Ascending aorta (tissue), 2 donors: ENCODE results near the gene ILF3. TPM values are rescaled to one million over a fixed set of nuclear protein-coding genes. Genes with fewer than 3 reads are reported as not detected.
"Not testable (repeated sequence)": the region's sequence is repeated elsewhere in the genome, so short reads cannot be mapped to it uniquely, and the experiment has no call there.

Experiments
- DNase-seq, 2 donors: peaks; one replicate each; pipeline ENCODE4 v3.0.0-alpha.2; 2019; ENCODE audit warnings: low spot score in 2 of 2
- H3K27ac ChIP-seq, 2 donors: fragments of 200-600 bp; sonication (generic); one replicate each; pipeline ENCODE4 v1.5.1; 2016 to 2017; ENCODE audit warnings: mild to moderate bottlenecking in 1 of 2
- H3K27me3 ChIP-seq: fragments of 200-600 bp; sonication (generic); one replicate; pipeline ENCODE4 v1.5.1; 2017
- H3K36me3 ChIP-seq, 2 donors: fragments of 200-600 bp; sonication (generic); one replicate each; pipeline ENCODE4 v1.5.1; 2016
- H3K4me1 ChIP-seq, 2 donors: fragments of 200-600 bp; sonication (generic); one replicate each; pipeline ENCODE4 v1.5.1; 2016 to 2017; ENCODE audit warnings: mild to moderate bottlenecking in 1 of 2
- H3K4me3 ChIP-seq, 2 donors: fragments of 200-600 bp; sonication (generic); one replicate each; pipeline ENCODE4 v1.5.1; 2016 to 2017; ENCODE audit warnings: mild to moderate bottlenecking in 1 of 2
- H3K9me3 ChIP-seq, 2 donors: fragments of 200-600 bp; sonication (generic); one replicate each; pipeline ENCODE4 v1.5.1; 2016
- intact Hi-C: fragments of 100-400 bp; cut with DNase I; formaldehyde crosslinking; loops from one replicate; pipeline ENCODE4 v1.15.1; 2023
- total RNA-seq: library from RNA; depleted of rRNA; stranded (reverse); fragments of >200 nt; gene quantifications from one replicate; pipeline ENCODE4 v1.1.0, GENCODE V29; 2016
- TF ChIP-seq, protein P1 (sequence below), 3 experiments: fragments of 200-600 bp in 2 of 3; fragments of 450-650 bp in 1 of 3; sonication (generic) in 2 of 3; IDR thresholded peaks; one replicate each; pipeline ENCODE4 v1.5.1; 2016 to 2019; ENCODE audit warnings: antibody characterized with exemption in 3 of 3, mild to moderate bottlenecking in 1 of 3, moderate library complexity in 1 of 3

The ILF3 gene
- total RNA-seq, 1 donor from 2014 or later = 168 TPM

DNA sequence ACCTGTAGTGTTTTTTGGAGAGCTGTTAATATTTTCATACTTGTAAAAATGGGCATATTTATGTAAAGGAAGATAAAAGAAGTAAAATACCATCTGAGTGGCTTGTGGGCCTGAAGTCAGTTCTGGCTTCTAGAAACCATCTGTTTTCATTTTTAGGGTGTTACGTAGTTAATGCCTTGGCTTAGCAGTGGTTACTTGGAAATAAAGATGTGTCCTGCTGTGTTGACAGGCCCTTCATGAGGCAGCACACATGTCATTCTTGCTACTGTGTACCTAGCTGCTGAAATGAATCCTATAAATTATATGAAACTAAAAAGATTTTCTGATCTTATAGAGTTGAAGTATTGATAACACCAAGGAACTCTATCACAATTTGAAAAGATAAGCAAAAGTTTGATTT lies 16.0 kb downstream of the ILF3 start:
- TF ChIP-seq, protein P1, sequence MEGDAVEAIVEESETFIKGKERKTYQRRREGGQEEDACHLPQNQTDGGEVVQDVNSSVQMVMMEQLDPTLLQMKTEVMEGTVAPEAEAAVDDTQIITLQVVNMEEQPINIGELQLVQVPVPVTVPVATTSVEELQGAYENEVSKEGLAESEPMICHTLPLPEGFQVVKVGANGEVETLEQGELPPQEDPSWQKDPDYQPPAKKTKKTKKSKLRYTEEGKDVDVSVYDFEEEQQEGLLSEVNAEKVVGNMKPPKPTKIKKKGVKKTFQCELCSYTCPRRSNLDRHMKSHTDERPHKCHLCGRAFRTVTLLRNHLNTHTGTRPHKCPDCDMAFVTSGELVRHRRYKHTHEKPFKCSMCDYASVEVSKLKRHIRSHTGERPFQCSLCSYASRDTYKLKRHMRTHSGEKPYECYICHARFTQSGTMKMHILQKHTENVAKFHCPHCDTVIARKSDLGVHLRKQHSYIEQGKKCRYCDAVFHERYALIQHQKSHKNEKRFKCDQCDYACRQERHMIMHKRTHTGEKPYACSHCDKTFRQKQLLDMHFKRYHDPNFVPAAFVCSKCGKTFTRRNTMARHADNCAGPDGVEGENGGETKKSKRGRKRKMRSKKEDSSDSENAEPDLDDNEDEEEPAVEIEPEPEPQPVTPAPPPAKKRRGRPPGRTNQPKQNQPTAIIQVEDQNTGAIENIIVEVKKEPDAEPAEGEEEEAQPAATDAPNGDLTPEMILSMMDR (IDR thresholded peaks at IDR 0.05) = no peak
- H3K27ac ChIP-seq = no peak overlapping the region
- H3K36me3 ChIP-seq = peaks cover 30% of the 10 kb centered on the region in 2 donors
- DNase-seq = no peak
- peaks cover 0 to 2% of the 10 kb centered on the region in 2 donors for H3K4me1 ChIP-seq
- no peaks in the 10 kb centered on the region for H3K9me3 ChIP-seq
- H3K4me3 ChIP-seq = no peak overlapping the region
- no peaks in the 10 kb centered on the region for H3K27me3 ChIP-seq
- intact Hi-C loops = no loop called here

DNA sequence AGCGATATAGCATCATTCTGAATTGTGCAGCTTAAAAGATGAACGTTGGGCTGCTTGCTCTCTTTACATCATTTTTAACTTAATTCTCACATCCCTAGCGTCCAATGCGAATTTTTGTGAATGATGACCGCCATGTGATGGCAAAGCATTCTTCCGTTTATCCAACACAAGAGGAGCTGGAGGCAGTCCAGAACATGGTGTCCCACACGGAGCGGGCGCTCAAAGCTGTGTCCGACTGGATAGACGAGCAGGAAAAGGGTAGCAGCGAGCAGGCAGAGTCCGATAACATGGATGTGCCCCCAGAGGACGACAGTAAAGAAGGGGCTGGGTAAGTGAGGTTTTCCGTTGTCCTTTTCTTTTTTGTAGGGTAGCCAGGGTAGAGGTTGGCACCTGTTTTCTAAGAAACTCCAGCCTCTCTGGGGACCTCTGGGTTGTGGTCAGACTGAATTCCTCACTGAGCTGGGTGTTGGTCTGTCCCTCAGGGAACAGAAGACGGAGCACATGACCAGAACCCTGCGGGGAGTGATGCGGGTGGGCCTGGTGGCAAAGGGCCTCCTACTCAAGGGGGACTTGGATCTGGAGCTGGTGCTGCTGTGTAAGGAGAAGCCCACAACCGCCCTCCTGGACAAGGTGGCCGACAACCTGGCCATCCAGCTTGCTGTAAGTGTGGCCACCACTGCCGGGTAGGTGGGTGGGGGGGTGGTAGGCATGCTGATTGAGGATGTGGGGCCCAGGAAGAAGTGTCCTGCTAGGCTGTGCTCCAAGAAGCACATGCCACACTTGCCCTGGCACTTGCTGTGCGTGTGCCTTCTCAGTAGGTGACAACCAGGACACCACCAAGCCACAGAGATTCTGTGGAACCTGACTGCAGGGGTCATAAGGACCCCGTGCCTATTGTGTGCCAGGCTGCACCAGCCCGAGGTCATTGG lies 17.0 kb downstream of the ILF3 start:
- Histone ChIP-seq H3K36me3 (peaks cover 35% of the 10 kb centered on the region in 2 donors), H3K27me3 (no peaks in the 10 kb centered on the region), H3K4me3 (no peak overlapping the region), H3K27ac (no peak overlapping the region), H3K9me3 (no peaks in the 10 kb centered on the region), H3K4me1 (peaks cover 0 to 2% of the 10 kb centered on the region in 2 donors)
- no peak for DNase-seq
- TF ChIP-seq, protein P1 (IDR thresholded peaks at IDR 0.05) = no peak
- intact Hi-C loops = no loop called here

DNA sequence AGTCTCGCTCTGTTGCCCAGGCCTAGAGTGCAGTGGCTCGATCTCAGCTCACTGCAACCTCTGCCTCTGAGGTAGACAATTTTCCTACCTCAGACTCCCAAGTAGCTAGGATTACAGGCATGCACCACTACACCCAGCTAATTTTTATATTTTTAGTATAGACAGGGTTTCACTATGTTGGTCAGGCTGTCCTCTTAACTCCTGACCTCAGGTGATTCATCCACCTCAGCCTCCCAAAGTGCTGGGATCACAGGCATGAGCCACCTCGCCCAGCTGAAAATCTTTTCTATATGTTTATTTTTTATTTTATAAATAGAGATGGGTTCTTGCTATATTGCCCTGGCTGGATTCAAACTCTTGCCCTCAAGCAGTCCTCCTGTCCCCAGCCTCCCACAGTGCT lies 17.8 kb downstream of the ILF3 start:
- DNase-seq, H3K27ac ChIP-seq, H3K9me3 ChIP-seq, H3K4me3 ChIP-seq, H3K4me1 ChIP-seq, H3K27me3 ChIP-seq, intact Hi-C loops: not testable (repeated sequence)
- H3K36me3 ChIP-seq = peaks cover 37 to 40% of the 10 kb centered on the region in 2 donors

GRCh38 chr19:10675214-10675613 lies 21.1 kb downstream of the ILF3 start:
- H3K27ac ChIP-seq, H3K4me3 ChIP-seq, DNase-seq, H3K27me3 ChIP-seq, intact Hi-C loops, H3K9me3 ChIP-seq, H3K4me1 ChIP-seq: not testable (repeated sequence)
- peaks cover 70 to 73% of the 10 kb centered on the region in 2 donors for H3K36me3 ChIP-seq

DNA sequence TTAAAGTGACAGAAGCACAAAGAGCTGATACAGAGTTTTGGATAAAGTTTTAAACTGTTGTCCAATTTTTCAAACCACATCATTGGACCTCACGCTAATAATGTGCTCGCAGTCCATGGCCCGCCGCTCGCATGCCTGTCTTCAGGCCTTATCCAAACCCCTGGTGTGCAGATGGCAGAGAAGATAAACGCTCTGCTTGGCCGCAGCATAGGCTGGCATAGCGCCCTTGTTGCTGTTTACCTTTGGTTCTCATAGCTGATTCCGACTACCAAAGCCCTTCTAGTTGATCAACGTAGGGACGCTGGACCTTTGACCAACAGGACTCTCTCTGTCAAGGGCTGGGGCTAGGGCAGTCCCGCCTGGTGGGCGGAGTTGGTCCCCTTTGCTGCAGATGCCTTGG lies 23.6 kb downstream of the ILF3 start:
- Histone ChIP-seq H3K27me3 (no peaks in the 10 kb centered on the region), H3K36me3 (peaks cover 77 to 80% of the 10 kb centered on the region in 2 donors), H3K4me1 (no peaks in the 10 kb centered on the region), H3K9me3 (no peaks in the 10 kb centered on the region), H3K27ac (no peak overlapping the region), H3K4me3 (no peak overlapping the region)
- TF ChIP-seq, protein P1 (IDR thresholded peaks at IDR 0.05) = no peak
- intact Hi-C loops = no loop called here
- DNase-seq = no peak

DNA sequence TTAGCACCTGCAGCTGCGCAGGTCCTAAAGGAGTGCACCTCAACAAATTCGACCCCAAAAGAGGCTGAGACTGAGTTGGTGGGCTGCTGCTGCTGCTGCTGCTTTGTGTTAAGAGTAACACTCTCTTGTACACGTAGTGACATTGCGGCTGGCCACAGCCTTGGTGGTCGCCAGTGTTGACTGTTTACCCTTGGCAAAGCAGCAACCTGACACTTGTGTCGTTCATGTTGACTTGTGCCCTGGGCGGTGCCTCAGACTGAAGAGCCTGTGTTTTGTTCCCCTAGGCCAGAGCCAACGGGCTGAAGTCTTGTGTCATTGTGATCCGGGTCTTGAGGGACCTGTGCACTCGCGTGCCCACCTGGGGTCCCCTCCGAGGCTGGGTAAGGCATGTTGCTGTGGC lies 24.7 kb downstream of the ILF3 start:
- DNase-seq = no peak
- Histone ChIP-seq H3K27me3 (no peaks in the 10 kb centered on the region), H3K4me1 (no peaks in the 10 kb centered on the region), H3K9me3 (no peaks in the 10 kb centered on the region), H3K27ac (no peak overlapping the region), H3K36me3 (peaks cover 77 to 80% of the 10 kb centered on the region in 2 donors), H3K4me3 (no peak overlapping the region)
- intact Hi-C loops = no loop called here
- TF ChIP-seq, protein P1 (IDR thresholded peaks at IDR 0.05) = no peak
